Lower leg skin (tissue), 4 donors: ENCODE data around the gene DRC7. TPM values are rescaled to one million over a fixed set of nuclear protein-coding genes. Genes with fewer than 3 reads are reported as not detected.

Experiments used
- DNase-seq, 2 donors: peaks; one replicate each; pipeline ENCODE4 v3.0.0-alpha.2; 2019; ENCODE audit warnings: low spot score in 2 of 2
- H3K4me3 ChIP-seq: fragments of 200-600 bp; sonication (generic); 2 replicates; pipeline ENCODE4 v1.5.1; 2017; ENCODE audit warnings: mild to moderate bottlenecking, low read depth; ENCODE audit not compliant: poor library complexity, severe bottlenecking
- POLR2A ChIP-seq, 2 donors: fragments of 450-650 bp; IDR thresholded peaks; one replicate each; pipeline ENCODE4 v1.6.1; 2016 to 2017; ENCODE audit warnings: antibody characterized with exemption in 2 of 2, mild to moderate bottlenecking in 1 of 2, moderate library complexity in 1 of 2
- WGBS, 2 donors: methylation state at CpG; one replicate each; pipeline ENCODE4 v1.1.5; 2018; 5-methylcytosine and 5-hydroxymethylcytosine counted together
- intact Hi-C: fragments of 100-400 bp; cut with DNase I; formaldehyde crosslinking; loops from one replicate; pipeline ENCODE4 v1.15.0; 2023; ENCODE audit warnings: low total_unique reads
- total RNA-seq, 4 donors: library from RNA; depleted of rRNA; stranded (reverse); fragments of >200 nt; gene quantifications; one replicate each; pipeline ENCODE4 v1.1.0, GENCODE V29; 2016
- TF ChIP-seq, protein P1 (sequence below), 3 donors: fragments of 450-650 bp; IDR thresholded peaks; one replicate each; pipeline ENCODE4 v1.5.1; 2016; ENCODE audit warnings: antibody characterized with exemption in 3 of 3, mild to moderate bottlenecking in 3 of 3, moderate library complexity in 2 of 3

DRC7 gene
- total RNA-seq, 4 donors from 2014 or later: not detected

DNA sequence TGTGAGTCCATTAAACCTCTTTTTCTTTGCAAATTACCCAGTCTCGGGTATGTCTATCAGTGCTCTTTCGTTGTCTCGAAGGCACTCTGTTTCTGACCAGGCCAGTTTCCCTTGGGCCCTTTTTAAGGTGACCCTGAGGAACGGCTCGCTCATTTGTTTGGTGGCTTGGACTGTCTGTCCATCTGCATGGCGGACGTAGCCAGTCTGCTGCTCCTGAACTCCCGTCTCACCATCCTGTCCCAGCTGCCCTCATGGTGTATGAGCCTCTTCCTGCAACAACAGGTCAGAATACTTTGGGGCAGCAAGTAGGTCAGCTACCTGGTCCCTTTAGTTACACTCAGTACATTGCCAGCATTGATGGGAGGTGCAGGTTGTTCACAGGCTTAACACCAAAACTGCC is 19.0 kb downstream of the DRC7 start:
- TF ChIP-seq POLR2A (IDR thresholded peaks at IDR 0.05): no peak
- TF ChIP-seq, protein P1, sequence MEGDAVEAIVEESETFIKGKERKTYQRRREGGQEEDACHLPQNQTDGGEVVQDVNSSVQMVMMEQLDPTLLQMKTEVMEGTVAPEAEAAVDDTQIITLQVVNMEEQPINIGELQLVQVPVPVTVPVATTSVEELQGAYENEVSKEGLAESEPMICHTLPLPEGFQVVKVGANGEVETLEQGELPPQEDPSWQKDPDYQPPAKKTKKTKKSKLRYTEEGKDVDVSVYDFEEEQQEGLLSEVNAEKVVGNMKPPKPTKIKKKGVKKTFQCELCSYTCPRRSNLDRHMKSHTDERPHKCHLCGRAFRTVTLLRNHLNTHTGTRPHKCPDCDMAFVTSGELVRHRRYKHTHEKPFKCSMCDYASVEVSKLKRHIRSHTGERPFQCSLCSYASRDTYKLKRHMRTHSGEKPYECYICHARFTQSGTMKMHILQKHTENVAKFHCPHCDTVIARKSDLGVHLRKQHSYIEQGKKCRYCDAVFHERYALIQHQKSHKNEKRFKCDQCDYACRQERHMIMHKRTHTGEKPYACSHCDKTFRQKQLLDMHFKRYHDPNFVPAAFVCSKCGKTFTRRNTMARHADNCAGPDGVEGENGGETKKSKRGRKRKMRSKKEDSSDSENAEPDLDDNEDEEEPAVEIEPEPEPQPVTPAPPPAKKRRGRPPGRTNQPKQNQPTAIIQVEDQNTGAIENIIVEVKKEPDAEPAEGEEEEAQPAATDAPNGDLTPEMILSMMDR (IDR thresholded peaks at IDR 0.05): no peak
- intact Hi-C loops: no loop called here
- H3K4me3 ChIP-seq: no peak overlapping the region
- peak in 1 of 2 donors; percentile 26 for DNase-seq
- WGBS, 2 donors: 87 to 96% methylated on average over 8 of the region's 8 CpGs

DNA sequence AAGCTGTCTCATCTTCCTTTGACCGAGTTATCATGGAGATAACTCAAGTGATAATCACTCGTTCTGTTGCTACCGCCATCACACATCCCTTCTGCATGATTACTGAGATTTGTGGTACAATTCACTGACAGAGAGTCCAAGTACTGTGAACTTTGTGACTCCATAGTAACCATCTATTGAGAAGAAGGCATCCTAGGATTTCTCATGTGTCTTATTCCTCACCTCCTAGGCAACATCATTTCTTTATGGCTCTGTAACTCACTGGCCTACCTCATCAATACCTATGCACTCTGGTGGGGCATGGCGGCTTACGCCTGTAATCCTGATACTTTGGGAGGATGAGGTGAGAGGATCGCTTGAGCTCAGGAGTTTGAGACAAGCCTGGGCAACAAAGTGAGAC is 19.4 kb downstream of the DRC7 start:
- DNase-seq: peak in 1 of 2 donors; percentile 21
- 91 to 95% methylated on average over 6 of the region's 6 CpGs for WGBS, 2 donors
- no peak overlapping the region for H3K4me3 ChIP-seq
- TF ChIP-seq, protein P1 (IDR thresholded peaks at IDR 0.05): no peak
- TF ChIP-seq POLR2A (IDR thresholded peaks at IDR 0.05): no peak
- intact Hi-C loops: no loop called here

DNA sequence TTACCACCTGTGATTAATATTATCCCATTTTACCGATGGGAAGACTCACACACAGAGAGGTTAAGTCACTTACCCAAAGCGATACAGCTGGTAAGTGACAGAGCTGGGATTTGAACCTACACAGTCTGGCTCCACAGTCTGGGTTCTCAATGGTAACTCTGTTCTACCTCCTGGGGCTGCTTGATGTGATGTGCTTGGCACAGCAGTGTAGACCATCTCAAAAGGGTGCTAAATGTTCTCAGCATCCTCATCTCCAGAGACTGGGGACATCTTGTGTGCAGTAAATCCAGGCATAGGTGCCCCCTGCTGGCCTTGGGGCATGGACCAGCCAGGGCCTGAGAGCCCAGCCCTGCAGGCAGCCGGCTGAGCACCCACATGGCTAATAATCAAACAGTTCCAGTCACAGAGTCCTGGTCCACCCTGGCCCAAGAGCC is 25.6 kb downstream of the DRC7 start:
- DNase-seq: no peak
- intact Hi-C loops: no loop called here
- TF ChIP-seq, protein P1 (IDR thresholded peaks at IDR 0.05): no peak
- TF ChIP-seq POLR2A (IDR thresholded peaks at IDR 0.05): no peak
- WGBS, 2 donors: 66 to 79% methylated on average over 3 of the region's 3 CpGs
- H3K4me3 ChIP-seq: no peak overlapping the region

DNA sequence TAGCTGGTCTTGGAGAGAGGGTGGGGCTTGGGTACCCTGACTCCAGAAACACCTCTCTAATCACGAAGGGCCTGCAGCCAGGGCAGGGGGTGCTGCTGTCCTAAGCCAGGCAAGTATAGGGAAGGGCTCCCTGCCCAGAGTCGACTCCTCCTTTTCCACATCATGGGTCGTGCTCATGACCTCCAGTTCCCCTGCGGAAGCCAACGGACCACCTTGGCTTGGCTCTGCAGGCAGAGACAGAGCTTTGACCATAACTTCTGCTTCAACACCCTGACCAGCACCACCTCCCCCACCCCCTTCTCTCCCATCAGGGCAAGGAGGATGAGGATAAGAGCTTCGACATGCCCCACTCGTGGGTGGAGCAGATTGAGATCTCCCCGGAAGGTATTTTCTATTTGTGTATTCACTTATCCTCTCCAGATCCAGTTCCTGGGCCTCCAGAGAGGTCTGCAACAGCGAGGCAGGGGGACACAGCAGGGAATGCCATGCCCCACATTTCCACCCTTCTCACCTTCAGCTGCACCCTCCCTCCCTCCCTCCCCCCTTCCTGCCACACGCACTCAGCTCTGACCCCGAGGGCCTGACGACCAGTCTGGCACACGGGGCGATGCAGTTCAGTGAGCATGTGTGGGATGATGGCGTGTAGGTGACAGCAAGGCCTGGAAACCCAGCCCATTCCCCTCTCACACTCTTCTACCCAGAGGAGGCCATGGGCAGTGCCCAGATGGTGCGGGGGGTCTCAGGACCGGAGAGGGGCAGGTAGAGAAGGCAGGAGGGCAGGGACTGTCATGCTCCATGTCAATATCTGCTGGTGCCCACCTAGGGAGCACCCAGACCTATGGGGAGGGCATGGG is 27.0 kb downstream of the DRC7 start:
- 63 to 71% methylated on average over 17 of the region's 17 CpGs for WGBS, 2 donors
- no peak for DNase-seq
- no peak for TF ChIP-seq POLR2A (IDR thresholded peaks at IDR 0.05)
- TF ChIP-seq, protein P1 (IDR thresholded peaks at IDR 0.05): no peak
- intact Hi-C loops: no loop called here
- H3K4me3 ChIP-seq: no peak overlapping the region

DNA sequence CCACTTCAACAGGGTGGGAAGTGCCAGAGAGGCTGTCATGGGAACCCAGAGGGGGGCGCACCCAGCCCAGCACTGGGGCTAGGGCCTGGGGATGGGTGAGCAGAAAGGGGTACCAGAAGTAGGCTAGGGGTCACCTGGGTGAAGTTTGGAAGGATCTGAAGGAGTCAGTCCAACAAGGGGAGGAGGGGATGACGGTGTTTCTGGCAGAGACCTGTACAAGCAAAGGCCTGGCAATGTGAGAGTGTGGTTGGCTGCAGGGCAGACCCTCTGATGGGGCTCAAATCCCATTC is 27.5 kb downstream of the DRC7 start:
- H3K4me3 ChIP-seq: no peak overlapping the region
- intact Hi-C loops: no loop called here
- DNase-seq: no peak
- 90 to 94% methylated on average over 2 of the region's 2 CpGs for WGBS, 2 donors
- no peak for TF ChIP-seq POLR2A (IDR thresholded peaks at IDR 0.05)
- TF ChIP-seq, protein P1 (IDR thresholded peaks at IDR 0.05): no peak

DNA sequence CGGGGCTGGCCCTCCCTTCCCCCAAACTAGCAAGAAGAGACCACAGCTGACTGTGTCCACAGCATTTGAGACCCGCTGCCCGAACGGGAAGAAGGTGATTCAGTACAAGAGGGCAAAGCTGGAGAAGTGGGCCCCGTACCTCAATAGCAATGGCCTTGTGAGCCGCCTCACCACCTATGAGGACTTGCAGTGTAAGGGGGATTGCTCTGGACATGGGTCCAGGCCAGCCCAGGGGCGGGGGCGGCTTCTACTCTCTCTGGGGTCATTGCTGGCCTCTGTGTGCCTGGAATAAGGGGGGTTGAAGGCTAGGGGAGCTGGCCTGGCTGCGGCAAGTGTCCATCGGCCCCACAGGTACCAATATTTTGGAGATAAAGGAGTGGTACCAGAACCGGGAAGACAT is 28.0 kb downstream of the DRC7 start:
- intact Hi-C loops: no loop called here
- TF ChIP-seq, protein P1 (IDR thresholded peaks at IDR 0.05): no peak
- TF ChIP-seq POLR2A (IDR thresholded peaks at IDR 0.05): no peak
- no peak for DNase-seq
- WGBS, 2 donors: 78 to 88% methylated on average over 11 of the region's 11 CpGs
- no peak overlapping the region for H3K4me3 ChIP-seq
